Neural crest cell (in vitro differentiated cells): ENCODE results near the gene ATG7. TPM values are rescaled to one million over a fixed set of nuclear protein-coding genes. Genes with fewer than 3 reads are reported as not detected.
A peak's percentile ranks its signal among the peaks of the same experiment; 100 is the strongest.
"Not testable (repeated sequence)": the region's sequence is repeated elsewhere in the genome, so short reads cannot be mapped to it uniquely, and the experiment has no call there.

Experiments used
- DNase-seq: peaks from one replicate; pipeline ENCODE4 v3.0.0; 2021; ENCODE audit warnings: low read depth, mixed read lengths, low spot score
- H3K27ac Mint-ChIP-seq: one replicate; pipeline ENCODE4 v1.8.0; 2021; ENCODE audit warnings: mild to moderate bottlenecking, mixed read lengths; ENCODE audit not compliant: unreplicated experiment
- H3K27me3 Mint-ChIP-seq: 2 replicates; pipeline ENCODE4 v1.8.0; 2021; ENCODE audit warnings: low read depth, mild to moderate bottlenecking, mixed read lengths
- H3K36me3 Mint-ChIP-seq: 2 replicates; pipeline ENCODE4 v1.8.0; 2021; ENCODE audit warnings: low read depth, mild to moderate bottlenecking, mixed read lengths
- H3K4me1 Mint-ChIP-seq: 2 replicates; pipeline ENCODE4 v1.8.0; 2021; ENCODE audit warnings: mixed read lengths
- H3K4me3 Mint-ChIP-seq: one replicate; pipeline ENCODE4 v1.8.0; 2021; ENCODE audit warnings: mild to moderate bottlenecking, mixed read lengths
- H3K9me3 Mint-ChIP-seq: 2 replicates; pipeline ENCODE4 v1.8.0; 2021; ENCODE audit warnings: mixed read lengths
- CTCF ChIP-seq: fragments of 200-600 bp; sonication (generic); conservative IDR thresholded peaks from 2 replicates; pipeline ENCODE4 v1.5.0; 2021; ENCODE audit warnings: antibody characterized with exemption, mild to moderate bottlenecking
- total RNA-seq: library from RNA; stranded (reverse); gene quantifications from 2 replicates; pipeline ENCODE4 v1.2.1, GENCODE V29; 2021

Gene ATG7
- total RNA-seq, 1 donor from 2014 or later: 29.6 TPM

GRCh38 chr3:11331101-11331500 lies 58.9 kb downstream of the ATG7 start:
- no peak overlapping the region for H3K4me3 Mint-ChIP-seq
- DNase-seq: no peak
- H3K4me1 Mint-ChIP-seq: no peaks in the 10 kb centered on the region
- no peaks in the 10 kb centered on the region for H3K9me3 Mint-ChIP-seq
- no peaks in the 10 kb centered on the region for H3K36me3 Mint-ChIP-seq
- H3K27ac Mint-ChIP-seq: no peak overlapping the region
- no peak for TF ChIP-seq CTCF
- no peaks in the 10 kb centered on the region for H3K27me3 Mint-ChIP-seq

- H3K27me3 Mint-ChIP-seq: no peaks in the 10 kb centered on the region
- H3K9me3 Mint-ChIP-seq: no peaks in the 10 kb centered on the region
- H3K4me1 Mint-ChIP-seq: no peaks in the 10 kb centered on the region
- no peak overlapping the region for H3K4me3 Mint-ChIP-seq
- TF ChIP-seq CTCF: peak; percentile 76
- DNase-seq: peak; percentile 18
- H3K27ac Mint-ChIP-seq: peak overlapping the region; percentile 69
- no peaks in the 10 kb centered on the region for H3K36me3 Mint-ChIP-seq
Observed at GRCh38 chr3:11335056-11335608, 62.9 kb downstream of the ATG7 start.

- no peak for TF ChIP-seq CTCF
- Mint-ChIP-seq H3K27me3 (no peaks in the 10 kb centered on the region), H3K9me3 (no peaks in the 10 kb centered on the region), H3K4me1 (no peaks in the 10 kb centered on the region), H3K27ac (no peak overlapping the region), H3K36me3 (peaks cover 5% of the 10 kb centered on the region), H3K4me3 (no peak overlapping the region)
- no peak for DNase-seq
Observed at GRCh38 chr3:11339541-11339940, 67.3 kb downstream of the ATG7 start.

- no peaks in the 10 kb centered on the region for H3K27me3 Mint-ChIP-seq
- H3K4me1 Mint-ChIP-seq: no peaks in the 10 kb centered on the region
- TF ChIP-seq CTCF: no peak
- DNase-seq: no peak
- no peak overlapping the region for H3K27ac Mint-ChIP-seq
- peaks cover 35% of the 10 kb centered on the region for H3K36me3 Mint-ChIP-seq
- H3K4me3 Mint-ChIP-seq: no peak overlapping the region
- peaks cover 7% of the 10 kb centered on the region for H3K9me3 Mint-ChIP-seq
Observed at GRCh38 chr3:11346416-11346815, 74.2 kb downstream of the ATG7 start.

GRCh38 chr3:11348877-11349276 lies 76.7 kb downstream of the ATG7 start:
- not testable (repeated sequence) for DNase-seq, H3K4me1 Mint-ChIP-seq, H3K27ac Mint-ChIP-seq, H3K9me3 Mint-ChIP-seq, H3K4me3 Mint-ChIP-seq, H3K27me3 Mint-ChIP-seq
- H3K36me3 Mint-ChIP-seq: peaks cover 48% of the 10 kb centered on the region

- DNase-seq: no peak
- H3K9me3 Mint-ChIP-seq: peaks cover 7% of the 10 kb centered on the region
- H3K27me3 Mint-ChIP-seq: no peaks in the 10 kb centered on the region
- H3K4me1 Mint-ChIP-seq: no peaks in the 10 kb centered on the region
- no peak overlapping the region for H3K4me3 Mint-ChIP-seq
- TF ChIP-seq CTCF: no peak
- peaks cover 44% of the 10 kb centered on the region for H3K36me3 Mint-ChIP-seq
- H3K27ac Mint-ChIP-seq: no peak overlapping the region
Observed at GRCh38 chr3:11349446-11349845, 77.2 kb downstream of the ATG7 start.
